GM12872 (cell line): Measurements from ENCODE around the gene NPC1L1.

Source experiments
- CTCF ChIP-seq: IDR thresholded peaks from 3 replicates; pipeline ENCODE4 v1.5.1; 2011; ENCODE audit warnings: low read depth, mild to moderate bottlenecking, low read length, moderate library complexity; ENCODE audit not compliant: insufficient read depth

NPC1L1 gene

DNA sequence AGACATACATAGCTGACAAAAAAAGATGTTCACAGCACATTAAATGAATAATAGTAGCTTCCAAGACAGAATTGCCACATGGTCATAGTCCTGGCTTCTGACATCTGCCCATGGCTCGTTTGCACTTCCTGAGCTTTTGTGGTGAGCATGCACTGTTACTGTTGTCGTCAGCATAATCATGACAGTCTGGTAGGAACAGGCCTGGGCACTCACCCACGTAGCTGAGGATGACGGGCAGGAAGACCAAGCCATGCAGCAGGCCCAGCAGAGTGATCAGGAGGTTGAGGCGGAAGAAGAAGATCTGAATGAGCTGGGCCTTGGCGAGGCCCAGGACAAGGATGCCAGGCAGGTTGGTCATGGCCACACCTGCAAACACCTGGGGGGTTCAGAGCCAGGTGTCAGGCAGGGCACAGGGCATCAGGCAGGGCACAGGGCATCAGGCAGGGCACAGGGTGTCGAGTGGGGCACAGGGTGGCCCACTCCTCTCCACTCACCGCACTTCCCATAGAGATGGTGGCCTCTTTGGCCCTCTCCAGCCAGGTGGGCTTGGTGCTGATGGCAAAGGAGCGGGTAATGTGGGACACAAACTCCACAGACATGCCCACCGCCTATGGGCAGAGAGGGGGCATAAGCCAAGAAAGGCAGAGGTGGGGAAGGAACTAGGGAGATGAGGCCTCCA is 25.4 kb downstream of the NPC1L1 start:
- TF ChIP-seq CTCF: no peak

GRCh38 chr7:44512736-44513135 is 28.4 kb downstream of the NPC1L1 start:
- no peak for TF ChIP-seq CTCF

DNA sequence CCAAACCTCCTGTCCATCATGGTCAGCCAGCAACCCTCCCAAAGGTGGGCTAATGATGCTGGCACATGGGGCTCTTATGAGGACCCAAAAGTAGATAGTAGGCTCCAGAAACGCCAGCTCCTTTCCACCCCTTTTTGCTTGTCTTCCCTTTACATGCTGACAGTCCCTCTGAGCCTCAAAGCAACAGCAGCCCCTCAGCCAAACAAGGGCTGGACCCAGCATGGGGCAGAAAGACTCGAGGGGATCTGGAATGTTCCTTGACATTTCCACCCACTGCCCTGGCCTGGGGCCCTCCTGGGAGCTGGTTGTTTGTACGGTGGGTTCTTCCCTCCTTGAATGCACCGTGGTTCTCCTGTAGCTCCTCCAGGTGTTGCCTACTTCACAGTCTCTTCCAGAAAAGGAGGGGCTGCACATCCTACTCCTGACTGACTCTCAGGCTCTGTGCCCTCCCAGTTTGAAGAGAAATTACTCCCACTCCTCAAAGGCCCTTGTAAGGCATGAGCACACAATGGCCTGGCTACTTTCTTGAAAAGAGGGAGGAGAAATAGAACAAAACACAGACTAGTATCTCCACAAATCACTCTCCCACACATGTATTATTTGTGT is 29.2 kb downstream of the NPC1L1 start:
- no peak for TF ChIP-seq CTCF

- no peak for TF ChIP-seq CTCF
Observed at GRCh38 chr7:44511236-44511635, 29.9 kb downstream of the NPC1L1 start.

DNA sequence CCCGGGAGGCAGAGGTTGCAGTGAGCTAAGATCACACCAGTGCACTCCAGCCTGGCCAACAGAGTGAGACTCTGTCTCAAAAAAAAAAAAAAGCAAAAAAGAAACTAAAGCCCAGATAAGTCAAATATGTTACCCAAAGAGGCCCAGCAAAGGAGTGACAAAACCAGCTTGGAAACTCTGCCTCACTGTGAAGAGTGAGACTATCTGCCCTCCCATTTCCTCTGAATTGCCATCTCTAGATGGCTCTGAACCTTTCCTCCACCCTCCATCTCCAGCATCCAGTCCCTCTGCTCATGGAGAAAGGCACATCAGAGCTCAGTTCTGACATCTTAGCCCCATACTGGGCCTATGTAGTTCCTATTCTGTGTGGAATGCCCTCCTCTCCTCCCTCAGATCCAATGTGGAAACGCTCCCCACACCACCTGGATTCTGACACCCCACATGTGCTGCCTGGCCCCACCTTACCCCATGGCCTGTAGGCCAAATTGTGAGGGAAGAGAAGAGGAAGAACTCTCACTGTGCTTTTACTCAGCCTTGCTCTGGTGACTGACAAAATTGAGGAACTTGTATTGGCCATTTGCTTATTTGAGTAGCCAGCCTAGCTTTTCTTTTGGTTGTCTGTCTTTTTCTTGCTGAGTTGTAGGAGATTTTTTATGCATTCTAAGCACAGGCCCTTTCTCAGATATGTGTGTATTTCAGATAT is 32.7 kb downstream of the NPC1L1 start:
- TF ChIP-seq CTCF: no peak

DNA sequence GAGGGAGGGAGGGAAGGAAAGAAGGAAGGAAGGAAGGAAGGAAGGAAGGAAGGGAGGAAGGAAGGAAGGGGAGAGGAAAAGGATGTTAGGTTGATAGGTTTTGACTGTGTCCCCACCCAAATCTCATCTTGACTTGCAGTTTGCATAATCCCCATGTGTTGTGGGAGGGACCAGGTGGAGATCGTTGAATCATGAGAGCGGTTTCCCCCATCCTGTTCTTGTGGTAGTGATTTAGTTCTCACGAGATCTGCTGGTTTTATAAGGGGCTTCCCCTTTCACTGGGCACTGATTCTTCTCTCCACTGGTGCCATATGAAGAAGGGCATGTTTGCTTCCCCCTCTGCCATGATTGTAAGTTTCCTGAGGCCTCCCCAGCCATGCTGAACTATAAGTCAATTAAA is 35.5 kb downstream of the NPC1L1 start:
- TF ChIP-seq CTCF: no peak

DNA sequence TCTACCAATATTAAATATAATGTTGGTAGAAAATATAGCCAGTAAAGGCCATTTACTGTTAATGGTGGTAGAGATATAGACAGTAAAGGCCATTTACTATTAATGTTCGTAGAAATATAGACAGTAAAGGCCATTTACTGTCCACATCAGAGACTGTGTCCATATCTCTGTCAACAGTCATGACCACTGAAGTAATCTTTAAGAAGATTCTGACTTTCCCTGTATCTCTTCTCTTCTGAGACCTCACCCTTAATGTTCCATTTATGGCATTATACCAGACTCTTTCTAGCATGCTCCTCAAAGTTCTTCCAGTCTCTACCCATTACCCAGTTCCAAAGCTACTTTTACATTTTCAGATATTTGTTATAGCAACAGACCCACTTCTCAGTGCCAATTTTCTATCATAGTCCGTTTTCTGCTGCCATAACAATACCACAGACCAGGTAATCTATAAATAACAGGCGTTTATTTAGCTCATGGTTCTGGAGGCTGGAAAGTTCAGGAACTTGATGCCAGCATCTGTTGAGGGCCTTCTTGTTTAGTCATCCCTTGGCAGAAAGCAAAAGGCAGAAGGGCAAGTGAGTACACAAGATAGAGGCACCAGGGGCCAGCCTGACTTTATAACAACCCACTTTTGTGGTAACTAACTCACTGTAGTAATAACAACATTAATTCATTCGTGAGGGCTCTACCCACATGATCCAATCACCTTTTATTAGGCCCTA is 42.7 kb downstream of the NPC1L1 start:
- TF ChIP-seq CTCF: no peak
